BLaER1 (cell line): ENCODE data around the gene ERV3-1.

Source experiments
- H3K27ac ChIP-seq: shearing (Covaris generic); formaldehyde crosslinking; 2 replicates; pipeline ENCODE4 v1.8.1; 2022
- H3K27me3 ChIP-seq: shearing (Covaris generic); formaldehyde crosslinking; 2 replicates; pipeline ENCODE4 v1.8.1; 2022
- H3K36me3 ChIP-seq: shearing (Covaris generic); formaldehyde crosslinking; 2 replicates; pipeline ENCODE4 v1.8.1; 2022
- H3K4me1 ChIP-seq: shearing (Covaris generic); formaldehyde crosslinking; 2 replicates; pipeline ENCODE4 v1.8.1; 2022
- H3K4me2 ChIP-seq: shearing (Covaris generic); formaldehyde crosslinking; 2 replicates; pipeline ENCODE4 v1.8.1; 2022
- H3K4me3 ChIP-seq: shearing (Covaris generic); formaldehyde crosslinking; 2 replicates; pipeline ENCODE4 v1.8.1; 2022
- H3K9ac ChIP-seq: shearing (Covaris generic); formaldehyde crosslinking; 2 replicates; pipeline ENCODE4 v1.8.1; 2022
- H3K9me3 ChIP-seq: shearing (Covaris generic); formaldehyde crosslinking; 2 replicates; pipeline ENCODE4 v1.8.1; 2022
- H4K20me1 ChIP-seq: shearing (Covaris generic); formaldehyde crosslinking; 2 replicates; pipeline ENCODE4 v1.8.1; 2022
- Cebpa-rat ChIP-seq: shearing (Covaris generic); IDR thresholded peaks from 2 replicates; pipeline ENCODE4 v1.8.1; 2022

ERV3-1 gene

DNA sequence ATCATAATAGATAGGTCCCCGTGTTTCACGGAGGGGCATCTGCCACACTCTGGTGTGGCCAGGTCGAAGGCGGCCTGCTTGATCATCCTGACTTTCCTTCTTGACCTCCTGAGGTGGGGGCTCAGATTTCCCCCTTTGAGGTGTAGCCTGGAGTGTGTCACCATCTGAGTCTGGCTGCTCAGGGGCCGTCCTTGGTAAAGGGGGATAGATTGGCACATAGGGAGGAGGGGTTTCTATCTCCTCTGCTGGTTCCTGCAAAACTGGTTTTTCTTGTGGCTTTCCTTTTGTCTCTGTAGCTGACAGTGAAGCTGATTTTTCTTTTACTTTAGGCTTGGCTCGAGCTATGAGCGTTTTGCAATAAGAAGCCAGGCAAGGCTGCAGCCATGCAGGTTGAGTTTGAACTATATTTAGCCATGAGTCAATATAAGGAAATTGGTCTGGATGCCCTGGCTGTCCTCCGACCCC lies 8.5 kb downstream of the ERV3-1 start:
- Histone ChIP-seq H3K36me3 (peaks cover 100% of the 10 kb centered on the region), H3K4me2 (no peak overlapping the region), H3K9me3 (peaks cover 100% of the 10 kb centered on the region), H3K4me3 (no peak overlapping the region; the same call in 1 of the 2 replicates), H4K20me1 (peaks cover 17% of the 10 kb centered on the region; the same call in 1 of the 2 replicates), H3K27me3 (no peaks in the 10 kb centered on the region), H3K27ac (no peak overlapping the region), H3K4me1 (no peaks in the 10 kb centered on the region; the same call in 1 of the 2 replicates), H3K9ac (no peak overlapping the region)
- TF ChIP-seq Cebpa-rat: no peak

- no peak overlapping the region for H3K27ac ChIP-seq
- no peaks in the 10 kb centered on the region; the same call in 1 of the 2 replicates for H3K4me1 ChIP-seq
- peaks cover 100% of the 10 kb centered on the region for H3K36me3 ChIP-seq
- no peak for TF ChIP-seq Cebpa-rat
- no peak overlapping the region for H3K4me3 ChIP-seq
- H3K9ac ChIP-seq: no peak overlapping the region
- peaks cover 17% of the 10 kb centered on the region; the same call in 1 of the 2 replicates for H4K20me1 ChIP-seq
- no peak overlapping the region for H3K4me2 ChIP-seq
- H3K27me3 ChIP-seq: no peaks in the 10 kb centered on the region
- peaks cover 100% of the 10 kb centered on the region for H3K9me3 ChIP-seq
Observed at GRCh38 chr7:64997164-64997908, 9.2 kb downstream of the ERV3-1 start.

DNA sequence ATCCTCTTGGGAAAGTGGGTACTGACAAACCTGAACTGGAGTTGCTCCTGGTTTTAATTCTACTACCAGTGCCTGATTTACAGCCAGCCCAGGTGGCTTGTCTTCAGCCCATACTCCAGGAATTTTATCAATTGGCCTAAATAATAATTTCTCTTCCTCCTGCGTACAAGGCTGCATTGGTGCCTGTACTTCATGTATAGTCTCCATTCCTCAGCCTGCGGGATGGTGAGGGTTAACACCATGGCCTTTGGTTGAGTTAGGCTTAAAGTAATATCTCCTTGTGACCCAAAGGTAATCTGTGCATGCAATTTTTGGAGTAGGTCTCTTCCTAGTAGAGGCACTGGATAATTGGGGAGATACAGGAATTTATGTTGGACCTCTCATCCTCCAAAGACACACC lies 10.2 kb downstream of the ERV3-1 start:
- Histone ChIP-seq H3K9me3 (peaks cover 100% of the 10 kb centered on the region), H3K36me3 (peaks cover 100% of the 10 kb centered on the region), H3K27me3 (no peaks in the 10 kb centered on the region), H3K27ac (no peak overlapping the region), H3K4me1 (no peaks in the 10 kb centered on the region; the same call in 1 of the 2 replicates), H4K20me1 (peaks cover 17% of the 10 kb centered on the region; the same call in 1 of the 2 replicates), H3K4me3 (no peak overlapping the region), H3K4me2 (no peak overlapping the region), H3K9ac (no peak overlapping the region)
- no peak for TF ChIP-seq Cebpa-rat

DNA sequence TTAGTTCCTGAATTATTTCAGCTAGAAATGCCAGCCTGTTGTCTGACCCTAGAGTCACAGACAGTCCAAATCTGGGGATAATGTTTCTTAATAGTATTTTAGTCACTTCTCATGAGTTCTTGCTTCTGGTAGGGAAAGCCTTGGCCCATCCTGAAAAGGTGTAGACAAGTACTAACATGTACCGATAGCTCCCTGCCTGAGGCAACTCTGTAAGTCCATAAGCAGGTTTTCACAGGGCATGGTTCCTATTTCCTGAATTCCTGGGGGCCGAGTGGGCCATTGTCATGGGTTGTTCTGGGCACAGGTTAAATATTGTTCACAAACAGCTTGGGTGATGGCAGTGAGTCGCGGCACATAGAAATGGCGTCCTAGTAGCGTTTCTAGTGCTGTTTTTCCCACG lies 12.6 kb downstream of the ERV3-1 start:
- H4K20me1 ChIP-seq: peaks cover 13% of the 10 kb centered on the region; the same call in 1 of the 2 replicates
- H3K27ac ChIP-seq: no peak overlapping the region
- H3K9me3 ChIP-seq: peaks cover 98% of the 10 kb centered on the region
- no peak overlapping the region for H3K4me3 ChIP-seq
- no peaks in the 10 kb centered on the region for H3K4me1 ChIP-seq
- H3K9ac ChIP-seq: no peak overlapping the region
- TF ChIP-seq Cebpa-rat: no peak
- no peak overlapping the region for H3K4me2 ChIP-seq
- no peaks in the 10 kb centered on the region for H3K27me3 ChIP-seq
- H3K36me3 ChIP-seq: peaks cover 98% of the 10 kb centered on the region

DNA sequence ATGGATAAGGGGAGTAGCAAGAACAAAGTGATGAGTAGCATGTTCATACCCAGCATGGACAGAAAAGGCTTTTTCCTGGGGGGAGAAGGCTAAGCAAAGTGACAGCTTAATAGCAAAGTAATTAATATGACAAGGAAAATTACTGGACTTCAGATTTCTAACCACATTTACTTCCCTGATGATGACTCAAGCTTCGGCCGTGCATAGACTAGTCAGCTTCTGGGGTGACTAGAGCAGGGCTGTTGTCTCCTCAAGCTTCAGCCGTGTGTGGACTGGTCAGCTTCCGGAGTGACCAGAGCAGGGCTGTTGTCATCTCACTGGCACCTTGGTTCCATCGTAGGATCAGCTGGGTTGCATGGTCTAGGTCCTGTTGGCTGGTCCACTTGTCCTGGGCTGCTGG lies 13.5 kb downstream of the ERV3-1 start:
- Histone ChIP-seq H4K20me1 (peaks cover 8% of the 10 kb centered on the region; the same call in 1 of the 2 replicates), H3K4me3 (no peak overlapping the region), H3K4me1 (peaks cover 4% of the 10 kb centered on the region; the same call in 1 of the 2 replicates), H3K27ac (no peak overlapping the region), H3K36me3 (peaks cover 97% of the 10 kb centered on the region), H3K4me2 (no peak overlapping the region), H3K27me3 (no peaks in the 10 kb centered on the region), H3K9me3 (peaks cover 98% of the 10 kb centered on the region), H3K9ac (no peak overlapping the region)
- TF ChIP-seq Cebpa-rat: no peak

- no peak for TF ChIP-seq Cebpa-rat
Observed at GRCh38 chr7:64990936-64991335, 15.6 kb downstream of the ERV3-1 start, which contains the start of gene ZNF117. ZNF117 (minus strand) TSS chr7:64991036.

GRCh38 chr7:64990216-64990615 lies 16.3 kb downstream of the ERV3-1 start:
- H3K4me2 ChIP-seq: no peak overlapping the region
- peaks cover 4% of the 10 kb centered on the region; the same call in 1 of the 2 replicates for H3K4me1 ChIP-seq
- H3K4me3 ChIP-seq: no peak overlapping the region
- H3K27me3 ChIP-seq: no peaks in the 10 kb centered on the region
- no peak for TF ChIP-seq Cebpa-rat
- peaks cover 97% of the 10 kb centered on the region for H3K36me3 ChIP-seq
- H3K27ac ChIP-seq: no peak overlapping the region
- no peaks in the 10 kb centered on the region for H4K20me1 ChIP-seq
- peaks cover 98% of the 10 kb centered on the region for H3K9me3 ChIP-seq
- H3K9ac ChIP-seq: no peak overlapping the region

More at GRCh38 chr7:64990936-64991335, 15.6 kb downstream of the ERV3-1 start, which contains the start of gene ZNF117:
- peaks cover 4% of the 10 kb centered on the region; the same call in 1 of the 2 replicates for H3K4me1 ChIP-seq
- peaks cover 98% of the 10 kb centered on the region for H3K9me3 ChIP-seq
- no peaks in the 10 kb centered on the region for H4K20me1 ChIP-seq
- H3K36me3 ChIP-seq: peaks cover 97% of the 10 kb centered on the region
- H3K4me2 ChIP-seq: no peak within 1 kb of the TSS
- H3K27ac ChIP-seq: no peak within 1 kb of the TSS
- H3K9ac ChIP-seq: no peak within 1 kb of the TSS
- no peaks in the 10 kb centered on the region for H3K27me3 ChIP-seq
- no peak within 1 kb of the TSS for H3K4me3 ChIP-seq

DNA sequence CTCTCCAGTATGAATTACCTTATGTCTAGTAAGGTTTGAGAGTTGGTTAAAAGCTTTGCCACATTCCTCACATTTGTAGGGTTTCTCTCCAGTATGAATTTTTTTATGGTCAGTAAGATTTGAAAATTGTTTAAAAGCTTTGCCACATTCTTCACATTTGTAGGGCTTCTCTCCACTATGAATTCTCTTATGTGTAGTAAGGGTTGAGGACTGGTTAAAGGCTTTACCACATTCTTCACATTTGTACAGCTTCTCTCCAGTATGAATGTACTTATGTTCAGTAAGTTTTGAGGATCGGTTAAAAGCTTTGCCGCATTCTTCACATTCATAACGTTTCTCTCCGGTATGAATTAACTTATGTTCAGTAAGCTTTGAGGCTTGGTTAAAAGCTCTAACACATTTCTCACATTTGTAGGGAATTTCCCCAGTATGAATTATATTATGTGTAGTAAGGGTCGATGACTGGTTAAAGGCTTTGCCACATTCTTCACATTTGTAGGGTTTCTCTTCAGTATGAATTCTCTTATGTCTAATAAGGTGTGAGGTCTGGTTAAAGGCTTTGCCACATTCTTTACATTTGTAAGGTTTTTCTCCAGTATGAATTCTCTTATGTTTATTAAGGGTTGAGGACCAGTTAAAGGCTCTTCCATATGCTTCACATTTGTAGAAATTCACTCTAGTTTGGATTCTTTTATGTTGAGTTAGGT lies 27.8 kb downstream of the ERV3-1 start:
- H3K36me3 ChIP-seq: peaks cover 77% of the 10 kb centered on the region
- no peak overlapping the region for H3K27ac ChIP-seq
- H3K9ac ChIP-seq: no peak overlapping the region
- no peaks in the 10 kb centered on the region for H3K4me1 ChIP-seq
- peaks cover 82% of the 10 kb centered on the region for H3K9me3 ChIP-seq
- H3K27me3 ChIP-seq: no peaks in the 10 kb centered on the region
- TF ChIP-seq Cebpa-rat: no peak
- no peaks in the 10 kb centered on the region for H4K20me1 ChIP-seq
- peak overlapping the region; percentile 24; the same call in 1 of the 2 replicates for H3K4me3 ChIP-seq
- H3K4me2 ChIP-seq: no peak overlapping the region

- H4K20me1 ChIP-seq: no peaks in the 10 kb centered on the region
- no peak overlapping the region for H3K4me3 ChIP-seq
- H3K36me3 ChIP-seq: no peaks in the 10 kb centered on the region
- peaks cover 53% of the 10 kb centered on the region for H3K9me3 ChIP-seq
- no peak overlapping the region for H3K27ac ChIP-seq
- no peaks in the 10 kb centered on the region for H3K27me3 ChIP-seq
- TF ChIP-seq Cebpa-rat: no peak
- no peaks in the 10 kb centered on the region for H3K4me1 ChIP-seq
- no peak overlapping the region for H3K4me2 ChIP-seq
- no peak overlapping the region for H3K9ac ChIP-seq
Observed at GRCh38 chr7:64965594-64965993, 40.9 kb downstream of the ERV3-1 start.
